ENCODE results near the gene CDK10.

The CDK10 gene

GRCh38 chr16:89733322-89733721 lies 46.8 kb downstream of the CDK10 start:
- no peak for DNase-seq (ENCODE audit: low spot score)

DNA sequence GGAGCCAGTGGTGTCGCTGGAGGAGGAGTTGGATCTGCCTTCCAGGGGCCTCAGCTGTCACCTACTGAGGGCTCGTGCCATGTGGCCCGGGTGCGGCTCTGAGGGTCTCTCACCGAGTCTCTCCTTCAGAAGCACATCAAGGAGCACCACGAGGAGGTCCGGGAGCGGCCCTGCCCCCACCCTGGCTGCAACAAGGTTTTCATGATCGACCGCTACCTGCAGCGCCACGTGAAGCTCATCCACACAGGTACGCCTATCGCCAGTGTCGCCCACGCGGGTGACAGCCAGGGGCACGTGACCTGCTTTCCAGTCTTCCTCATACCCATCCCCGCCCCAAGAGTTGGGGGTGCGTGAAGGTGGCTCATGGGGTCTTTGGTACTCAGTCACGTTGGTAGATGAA lies 47.3 kb downstream of the CDK10 start:
- DNase-seq (ENCODE audit: low spot score), result no peak

DNA sequence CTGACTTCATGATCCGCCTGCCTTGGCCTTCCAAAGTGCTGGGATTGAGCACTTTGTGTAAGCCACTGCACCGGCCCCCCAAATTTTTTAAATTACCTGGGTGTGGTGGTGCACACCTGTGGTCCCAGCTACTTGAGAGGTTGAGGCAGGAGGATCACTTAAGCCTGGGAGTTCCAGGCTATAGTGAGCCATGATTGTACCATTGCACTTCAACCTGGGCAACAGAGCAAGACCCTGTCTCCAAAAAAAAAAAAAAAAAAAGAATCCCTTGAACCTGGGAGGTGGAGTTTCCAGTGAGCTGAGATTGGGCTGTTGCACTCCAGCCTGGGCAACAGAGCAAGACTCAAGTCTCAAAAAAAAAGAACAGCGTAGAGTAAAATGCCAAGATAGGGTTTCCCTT lies 50.1 kb downstream of the CDK10 start:
- no peak for DNase-seq (ENCODE audit: low spot score)

DNA sequence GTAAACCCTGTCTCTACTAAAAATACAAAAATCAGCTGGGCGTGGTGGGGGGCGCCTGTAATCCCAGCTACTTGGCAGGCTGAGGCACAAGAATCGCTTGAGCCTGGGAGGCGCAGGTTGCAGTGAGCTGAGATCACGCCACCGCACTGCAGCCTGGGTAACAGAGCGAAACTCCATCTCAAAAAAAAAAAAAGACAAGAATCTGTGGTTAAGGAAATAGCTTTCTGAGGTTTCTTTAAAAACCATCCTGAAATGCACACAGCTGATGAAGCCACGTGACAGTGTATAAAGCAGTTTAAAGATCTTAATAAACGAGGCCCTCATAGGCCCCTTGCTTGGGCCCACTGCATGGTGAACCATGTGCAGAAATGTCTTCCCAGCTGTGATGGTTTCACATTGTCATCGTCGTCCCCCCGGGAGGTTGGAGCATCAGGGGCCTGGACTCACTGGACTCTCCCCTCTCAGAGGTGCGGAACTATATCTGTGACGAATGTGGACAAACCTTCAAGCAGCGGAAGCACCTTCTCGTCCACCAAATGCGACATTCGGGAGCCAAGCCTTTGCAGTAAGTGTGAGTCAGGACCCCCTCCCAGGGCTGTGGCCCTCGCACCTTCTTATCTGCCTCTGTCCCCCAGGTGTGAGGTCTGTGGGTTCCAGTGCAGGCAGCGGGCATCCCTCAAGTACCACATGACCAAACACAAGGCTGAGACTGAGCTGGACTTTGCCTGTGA lies 51.0 kb downstream of the CDK10 start:
- DNase-seq (ENCODE audit: low spot score), result no peak

DNA sequence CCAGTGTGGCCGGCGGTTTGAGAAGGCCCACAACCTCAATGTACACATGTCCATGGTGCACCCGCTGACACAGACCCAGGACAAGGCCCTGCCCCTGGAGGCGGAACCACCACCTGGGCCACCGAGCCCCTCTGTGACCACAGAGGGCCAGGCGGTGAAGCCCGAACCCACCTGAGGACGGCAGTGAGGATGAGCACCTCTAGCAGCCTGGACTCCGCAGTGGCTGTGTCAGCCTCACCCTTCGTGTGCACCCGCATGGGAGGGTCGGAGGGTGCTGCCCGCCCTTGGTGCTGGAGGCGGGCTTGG lies 51.5 kb downstream of the CDK10 start:
- no peak for DNase-seq (ENCODE audit: low spot score)

DNA sequence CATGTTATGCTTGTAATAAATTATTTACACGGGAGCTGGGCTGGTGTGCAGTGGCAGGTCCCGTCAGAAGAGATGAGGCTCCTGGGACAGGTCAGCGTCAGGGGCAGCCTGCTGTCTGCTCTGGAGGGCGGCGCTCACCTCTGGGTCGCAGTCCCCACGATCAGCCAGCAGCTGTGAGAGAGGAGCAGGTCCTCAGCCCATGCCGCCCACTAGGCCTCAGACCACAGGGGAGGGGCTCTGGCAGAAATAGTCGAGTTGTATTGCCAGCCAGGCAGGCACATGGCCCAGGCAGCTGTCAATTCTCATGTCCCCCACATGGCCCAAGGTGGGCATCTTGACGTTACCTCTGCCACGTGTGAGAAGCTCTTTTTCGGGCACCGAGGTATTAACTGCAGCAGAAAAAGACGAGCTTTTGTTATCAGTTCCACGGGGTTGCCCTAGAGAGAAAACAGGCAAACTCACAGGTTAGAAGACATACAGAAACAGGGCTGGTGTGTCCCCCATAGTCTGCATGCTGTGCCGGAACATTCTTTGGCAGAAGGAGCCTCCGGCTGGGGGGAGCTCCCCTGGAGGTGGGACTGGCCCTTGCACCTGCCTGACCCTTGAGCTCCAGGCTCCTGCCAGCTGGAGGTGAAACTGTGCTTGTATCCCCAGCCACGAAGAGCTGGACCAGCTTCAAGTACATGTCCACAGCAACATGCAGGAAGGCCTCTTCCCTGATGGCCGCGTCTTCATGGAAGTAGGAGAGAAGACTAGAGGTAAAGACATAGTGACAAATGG lies 52.2 kb downstream of the CDK10 start:
- DNase-seq (ENCODE audit: low spot score), result no peak

DNA sequence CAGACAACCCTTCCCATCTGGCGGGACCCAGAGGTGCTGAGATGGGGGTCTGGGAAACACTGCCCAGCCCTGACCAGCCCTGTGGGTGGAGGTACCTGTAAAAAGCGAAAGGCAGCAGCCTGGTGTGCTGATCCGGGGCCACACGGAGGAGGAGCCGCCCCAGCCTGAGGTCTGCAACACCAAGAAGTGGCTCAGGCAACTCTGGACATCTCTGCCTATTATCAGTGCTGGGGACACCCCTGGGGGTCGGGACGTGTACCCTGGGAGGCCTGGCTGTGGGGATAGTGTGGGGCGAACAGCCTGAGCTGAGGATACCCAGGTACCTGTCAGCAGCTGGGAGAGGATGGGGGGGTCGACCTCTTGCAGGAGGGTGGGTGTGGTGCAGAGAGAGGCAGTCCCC lies 52.9 kb downstream of the CDK10 start:
- no peak for DNase-seq (ENCODE audit: low spot score)

DNA sequence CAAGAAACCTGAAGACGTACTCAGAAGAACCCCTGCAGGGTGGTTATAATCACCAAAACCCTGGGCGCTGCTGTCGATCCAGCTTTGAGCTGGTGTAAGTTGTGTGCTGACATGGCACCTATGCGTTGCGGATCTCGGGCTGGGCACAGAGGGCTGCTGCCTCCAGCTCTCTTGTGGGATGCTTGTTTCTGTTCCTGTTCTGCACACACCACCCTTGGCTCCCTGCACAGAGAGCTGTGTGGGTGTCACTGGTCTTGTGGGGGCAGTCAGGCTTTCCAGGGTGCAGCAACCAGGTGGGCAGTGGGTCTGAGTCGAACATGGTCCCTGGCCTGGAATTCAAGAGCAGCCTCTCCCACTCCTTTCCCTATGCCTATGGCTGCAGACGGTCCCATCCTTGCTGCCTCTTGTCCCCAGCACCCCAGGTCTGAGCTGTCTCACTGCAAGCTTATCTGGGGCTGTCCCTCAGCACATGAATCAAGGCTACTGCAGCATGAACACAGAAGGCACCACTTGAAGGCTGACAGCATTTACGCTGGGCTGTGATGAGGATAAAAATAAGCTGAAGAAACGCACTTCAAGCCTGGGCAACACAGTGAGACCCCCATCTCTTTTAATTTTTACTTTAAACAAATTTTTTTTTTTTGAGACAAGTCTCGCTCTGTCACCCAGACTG lies 55.0 kb downstream of the CDK10 start:
- no peak for DNase-seq (ENCODE audit: low spot score)

DNA sequence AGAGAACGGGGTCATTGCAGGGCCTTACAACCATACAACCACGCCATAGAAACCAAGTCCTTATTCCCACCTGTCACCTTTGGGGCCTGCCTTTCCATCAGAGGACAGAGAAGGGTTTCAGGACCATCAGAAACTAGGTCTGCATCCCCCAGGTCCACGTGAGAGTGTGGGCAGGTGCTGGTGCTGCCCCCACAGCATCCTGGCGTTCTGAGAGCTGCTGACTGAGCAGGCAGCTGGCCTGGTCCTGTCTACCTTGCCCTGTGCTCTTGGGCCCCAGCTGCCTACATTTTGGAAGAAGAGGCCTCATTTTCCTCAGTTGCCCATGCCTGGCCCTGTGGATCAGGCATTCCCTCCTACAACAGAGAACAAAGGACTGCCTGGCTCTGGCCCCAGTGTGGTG lies 56.5 kb downstream of the CDK10 start:
- DNase-seq (ENCODE audit: low spot score), result no peak

GRCh38 chr16:89744813-89745212 lies 58.3 kb downstream of the CDK10 start:
- no peak for DNase-seq (ENCODE audit: low spot score)
